B cell (primary cell): Measurements from ENCODE around the gene BSND.

Source experiments
- EZH2 ChIP-seq: IDR thresholded peaks from 2 replicates; pipeline ENCODE4 v1.6.1; 2012; ENCODE audit warnings: borderline replicate concordance, low read depth, mild to moderate bottlenecking, moderate library complexity, low read length; ENCODE audit not compliant: insufficient read depth, poor library complexity, severe bottlenecking
- TF ChIP-seq, protein P1 (sequence below): fragments of 200-600 bp; IDR thresholded peaks from one replicate; pipeline ENCODE4 v1.8.0; 2022; ENCODE audit warnings: antibody characterized with exemption, mild to moderate bottlenecking

DNA sequence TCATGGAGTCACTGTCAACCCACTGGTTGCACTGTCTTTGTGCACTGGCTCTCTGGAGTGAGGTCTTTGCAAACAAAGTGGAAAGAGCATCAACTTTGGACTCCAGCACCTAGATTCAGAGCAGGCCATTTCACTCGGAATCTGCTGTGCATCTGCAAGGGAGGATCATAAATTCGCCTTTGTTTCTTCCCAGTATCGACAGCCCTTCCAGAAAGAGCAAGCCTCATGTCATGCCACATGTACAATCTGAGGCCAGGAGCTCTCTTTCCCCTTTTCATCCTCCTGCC, 39.8 kb downstream of the BSND start:
- TF ChIP-seq, protein P1, sequence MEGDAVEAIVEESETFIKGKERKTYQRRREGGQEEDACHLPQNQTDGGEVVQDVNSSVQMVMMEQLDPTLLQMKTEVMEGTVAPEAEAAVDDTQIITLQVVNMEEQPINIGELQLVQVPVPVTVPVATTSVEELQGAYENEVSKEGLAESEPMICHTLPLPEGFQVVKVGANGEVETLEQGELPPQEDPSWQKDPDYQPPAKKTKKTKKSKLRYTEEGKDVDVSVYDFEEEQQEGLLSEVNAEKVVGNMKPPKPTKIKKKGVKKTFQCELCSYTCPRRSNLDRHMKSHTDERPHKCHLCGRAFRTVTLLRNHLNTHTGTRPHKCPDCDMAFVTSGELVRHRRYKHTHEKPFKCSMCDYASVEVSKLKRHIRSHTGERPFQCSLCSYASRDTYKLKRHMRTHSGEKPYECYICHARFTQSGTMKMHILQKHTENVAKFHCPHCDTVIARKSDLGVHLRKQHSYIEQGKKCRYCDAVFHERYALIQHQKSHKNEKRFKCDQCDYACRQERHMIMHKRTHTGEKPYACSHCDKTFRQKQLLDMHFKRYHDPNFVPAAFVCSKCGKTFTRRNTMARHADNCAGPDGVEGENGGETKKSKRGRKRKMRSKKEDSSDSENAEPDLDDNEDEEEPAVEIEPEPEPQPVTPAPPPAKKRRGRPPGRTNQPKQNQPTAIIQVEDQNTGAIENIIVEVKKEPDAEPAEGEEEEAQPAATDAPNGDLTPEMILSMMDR = no peak
- no peak for TF ChIP-seq EZH2
